ENCODE results near the gene ZBED1. TPM values are rescaled to one million over a fixed set of nuclear protein-coding genes. Genes with fewer than 3 reads are reported as not detected.

ZBED1 gene
- total RNA-seq, 2 donors from 2014 or later, result 40.7 to 42.0 TPM

- TF ChIP-seq CTCF (IDR thresholded peaks at IDR 0.05), result no peak
- DNase-seq (ENCODE audit: low spot score), result no peak
- Histone ChIP-seq H3K27me3 (no peaks in the 10 kb centered on the region), H3K4me3 (no peak overlapping the region), H3K36me3 (no peaks in the 10 kb centered on the region), H3K27ac (no peak overlapping the region), H3K9me3 (no peaks in the 10 kb centered on the region), H3K4me1 (no peaks in the 10 kb centered on the region)
Observed at GRCh38 chrX:2545144-2545543, 44.4 kb upstream of the ZBED1 start.

GRCh38 chrX:2542826-2543521 is 42.2 kb upstream of the ZBED1 start:
- H3K36me3 ChIP-seq, result no peaks in the 10 kb centered on the region
- H3K4me1 ChIP-seq, result no peaks in the 10 kb centered on the region
- H3K4me3 ChIP-seq, result no peak overlapping the region
- no peak overlapping the region for H3K27ac ChIP-seq
- TF ChIP-seq CTCF (IDR thresholded peaks at IDR 0.05), result no peak
- H3K9me3 ChIP-seq, result no peaks in the 10 kb centered on the region
- DNase-seq (ENCODE audit: low spot score), result no peak
- no peaks in the 10 kb centered on the region for H3K27me3 ChIP-seq

- no peak for TF ChIP-seq CTCF (IDR thresholded peaks at IDR 0.05)
- no peaks in the 10 kb centered on the region for H3K27me3 ChIP-seq
- no peaks in the 10 kb centered on the region for H3K36me3 ChIP-seq
Observed at GRCh38 chrX:2541603-2542002, 40.8 kb upstream of the ZBED1 start.

GRCh38 chrX:2540426-2540947 is 39.7 kb upstream of the ZBED1 start:
- no peaks in the 10 kb centered on the region for H3K9me3 ChIP-seq
- no peaks in the 10 kb centered on the region for H3K4me1 ChIP-seq
- H3K27me3 ChIP-seq, result no peaks in the 10 kb centered on the region
- no peak overlapping the region for H3K27ac ChIP-seq
- DNase-seq (ENCODE audit: low spot score), result no peak
- no peak for TF ChIP-seq CTCF (IDR thresholded peaks at IDR 0.05)
- H3K36me3 ChIP-seq, result no peaks in the 10 kb centered on the region
- no peak overlapping the region for H3K4me3 ChIP-seq

More at GRCh38 chrX:2541603-2542002, 40.8 kb upstream of the ZBED1 start:
- DNase-seq (ENCODE audit: low spot score), result no peak
- Histone ChIP-seq H3K4me3 (no peak overlapping the region), H3K4me1 (no peaks in the 10 kb centered on the region), H3K27ac (no peak overlapping the region), H3K9me3 (no peaks in the 10 kb centered on the region)

GRCh38 chrX:2539586-2539985 is 38.8 kb upstream of the ZBED1 start:
- Histone ChIP-seq H3K4me3 (no peak overlapping the region), H3K27ac (no peak overlapping the region), H3K36me3 (no peaks in the 10 kb centered on the region), H3K4me1 (no peaks in the 10 kb centered on the region), H3K9me3 (no peaks in the 10 kb centered on the region), H3K27me3 (no peaks in the 10 kb centered on the region)
- TF ChIP-seq CTCF (IDR thresholded peaks at IDR 0.05), result no peak
- no peak for DNase-seq (ENCODE audit: low spot score)
